HG03565 (cell line): Measurements from ENCODE around the gene FRMD4A.
"Not testable (repeated sequence)": the region's sequence is repeated elsewhere in the genome, so short reads cannot be mapped to it uniquely, and the experiment has no call there.

Experiments
- ATAC-seq: cut with Tn5 transposase; IDR thresholded peaks from one replicate; pipeline ENCODE4 v1.9.1; 2021; ENCODE audit warnings: mild to moderate bottlenecking, moderate library complexity; ENCODE audit not compliant: unreplicated experiment

Gene FRMD4A

GRCh38 chr10:14158575-14158974, 172.1 kb downstream of the FRMD4A start:
- no peak for ATAC-seq

- ATAC-seq, result no peak
Observed at GRCh38 chr10:14156104-14156503, 174.6 kb downstream of the FRMD4A start.

GRCh38 chr10:14153570-14154055, 177.1 kb downstream of the FRMD4A start:
- no peak for ATAC-seq

- no peak for ATAC-seq
Observed at GRCh38 chr10:14151571-14151970, 179.2 kb downstream of the FRMD4A start.

GRCh38 chr10:14150526-14150925, 180.2 kb downstream of the FRMD4A start:
- no peak for ATAC-seq

GRCh38 chr10:14146501-14146900, 184.2 kb downstream of the FRMD4A start:
- no peak for ATAC-seq

GRCh38 chr10:14146025-14146424, 184.7 kb downstream of the FRMD4A start:
- ATAC-seq, result no peak

- no peak for ATAC-seq
Observed at GRCh38 chr10:14144451-14144850, 186.3 kb downstream of the FRMD4A start.

- no peak for ATAC-seq
Observed at GRCh38 chr10:14142606-14143250, 188.0 kb downstream of the FRMD4A start.

GRCh38 chr10:14141283-14141682, 189.4 kb downstream of the FRMD4A start:
- no peak for ATAC-seq

- ATAC-seq, result no peak
Observed at GRCh38 chr10:14137391-14137790, 193.3 kb downstream of the FRMD4A start.

GRCh38 chr10:14135196-14135595, 195.5 kb downstream of the FRMD4A start:
- ATAC-seq, result not testable (repeated sequence)

- ATAC-seq, result no peak
Observed at GRCh38 chr10:14134275-14134674, 196.4 kb downstream of the FRMD4A start.

- ATAC-seq, result no peak
Observed at GRCh38 chr10:14131261-14131960, 199.3 kb downstream of the FRMD4A start.

- ATAC-seq, result no peak
Observed at GRCh38 chr10:14129770-14130169, 201.0 kb downstream of the FRMD4A start.

GRCh38 chr10:14128519-14128918, 202.2 kb downstream of the FRMD4A start:
- ATAC-seq, result no peak

- ATAC-seq, result no peak
Observed at GRCh38 chr10:14126697-14127440, 203.9 kb downstream of the FRMD4A start.

GRCh38 chr10:14125564-14125963, 205.2 kb downstream of the FRMD4A start:
- ATAC-seq, result no peak

GRCh38 chr10:14124941-14125340, 205.8 kb downstream of the FRMD4A start:
- no peak for ATAC-seq

GRCh38 chr10:14123139-14123538, 207.6 kb downstream of the FRMD4A start:
- no peak for ATAC-seq

GRCh38 chr10:14120812-14121211, 209.9 kb downstream of the FRMD4A start:
- ATAC-seq, result no peak

GRCh38 chr10:14118953-14119352, 211.8 kb downstream of the FRMD4A start:
- no peak for ATAC-seq
